ENCODE measurements around the gene KRTAP9-4.
"Not testable (repeated sequence)": the region's sequence is repeated elsewhere in the genome, so short reads cannot be mapped to it uniquely, and the experiment has no call there.

The KRTAP9-4 gene

GRCh38 chr17:41267711-41268110 is 18.2 kb downstream of the KRTAP9-4 start:
- no peak for DNase-seq

DNA sequence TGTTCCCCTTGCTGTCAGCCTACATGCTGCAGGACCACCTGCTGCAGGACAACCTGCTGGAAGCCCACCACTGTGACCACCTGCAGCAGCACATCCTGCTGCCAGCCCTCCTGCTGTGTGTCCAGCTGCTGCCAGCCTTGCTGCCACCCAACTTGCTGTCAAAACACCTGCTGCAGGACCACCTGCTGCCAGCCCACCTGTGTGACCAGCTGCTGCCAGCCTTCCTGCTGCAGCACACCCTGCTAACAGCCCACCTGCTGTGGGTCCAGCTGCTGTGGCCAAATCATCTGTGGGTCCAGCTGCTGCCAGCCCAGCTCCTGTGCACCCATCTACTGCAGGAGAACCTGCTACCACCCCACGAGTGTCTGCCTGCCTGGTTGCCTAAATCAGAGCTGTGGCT is 21.8 kb downstream of the KRTAP9-4 start:
- not testable (repeated sequence) for DNase-seq

- DNase-seq = no peak
Observed at GRCh38 chr17:41271858-41272257, 22.4 kb downstream of the KRTAP9-4 start.

- DNase-seq = not testable (repeated sequence)
Observed at GRCh38 chr17:41275648-41276190, 26.2 kb downstream of the KRTAP9-4 start, which contains the start of gene KRTAP9-7. TSS of gene KRTAP9-7 (plus strand) at chr17:41275698. CDS start at chr17:41275698, 0 bp downstream.

DNA sequence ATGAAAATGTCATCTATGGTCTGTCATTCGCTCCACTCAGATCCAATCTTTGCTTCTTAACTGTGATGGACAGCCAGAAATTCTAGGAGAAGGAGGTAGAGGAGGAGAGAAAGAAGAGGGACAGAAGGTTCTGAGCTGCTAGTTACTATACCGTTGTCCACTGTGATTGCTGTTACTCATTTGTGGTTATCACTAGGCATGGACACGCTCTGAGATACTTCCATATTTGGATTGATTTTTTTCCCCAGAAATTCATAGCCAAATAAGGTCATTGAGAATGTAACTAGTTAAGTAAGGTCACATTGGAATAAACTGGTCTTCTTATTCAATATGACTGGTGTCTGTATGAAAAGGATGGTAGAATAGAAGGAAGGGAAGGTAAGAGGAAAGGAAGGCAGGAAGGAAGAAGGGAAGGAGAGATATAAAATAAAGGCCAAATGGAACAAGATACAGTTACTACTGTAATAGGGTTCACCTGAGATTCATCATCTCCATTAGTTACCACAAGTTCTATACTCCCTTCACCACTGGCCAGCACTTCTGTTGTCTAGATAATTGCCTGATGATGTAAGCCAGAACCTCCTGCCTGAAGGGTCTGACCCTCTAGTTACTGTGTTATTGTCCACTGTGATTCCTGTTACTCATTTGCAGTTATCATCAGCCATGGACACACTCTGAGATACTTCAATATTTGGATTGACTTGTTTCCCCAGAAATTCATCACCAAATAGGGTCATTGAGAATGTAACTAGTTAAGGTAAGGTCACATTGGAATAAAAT is 28.9 kb downstream of the KRTAP9-4 start:
- DNase-seq = no peak

DNA sequence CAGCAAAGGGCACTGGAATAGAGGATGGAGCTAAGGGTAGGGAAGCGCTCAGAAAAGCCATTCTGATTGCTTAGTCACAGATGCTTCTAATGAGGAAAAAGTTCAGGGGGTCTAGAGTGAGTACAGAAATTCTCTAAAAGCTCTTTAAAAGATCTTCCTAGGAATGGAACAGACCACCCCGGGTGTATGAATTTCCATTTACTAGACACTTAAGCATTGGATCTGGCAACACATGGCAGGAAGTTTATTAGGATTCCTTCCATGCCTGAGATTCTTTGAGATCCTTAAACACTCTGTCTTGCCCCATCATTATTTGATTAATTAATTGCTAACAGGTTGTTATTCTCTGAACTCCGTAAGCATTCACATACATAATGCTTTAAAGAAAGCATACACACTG is 34.6 kb downstream of the KRTAP9-4 start:
- DNase-seq = no peak

GRCh38 chr17:41284546-41284945 is 35.1 kb downstream of the KRTAP9-4 start:
- DNase-seq = no peak

DNA sequence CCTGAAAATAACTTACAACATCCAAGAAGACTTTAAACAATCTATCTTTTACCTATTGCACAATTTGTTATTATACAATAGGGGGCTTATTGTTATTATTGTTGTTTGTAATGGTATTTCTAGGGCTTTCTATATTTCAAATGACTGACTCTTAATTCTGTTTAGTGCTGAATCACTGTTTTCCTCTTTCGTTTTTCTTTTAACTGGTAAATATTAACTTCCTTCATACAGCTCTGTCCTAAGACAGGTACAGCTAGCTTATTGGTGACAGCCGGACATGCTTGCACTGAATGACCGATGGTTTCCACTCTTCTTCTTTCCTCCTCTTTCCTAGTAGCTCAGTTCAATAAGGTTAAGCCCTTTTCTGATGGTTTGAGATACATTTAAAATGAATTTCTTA is 37.6 kb downstream of the KRTAP9-4 start:
- DNase-seq = no peak

- no peak for DNase-seq
Observed at GRCh38 chr17:41294016-41294415, 44.5 kb downstream of the KRTAP9-4 start.

DNA sequence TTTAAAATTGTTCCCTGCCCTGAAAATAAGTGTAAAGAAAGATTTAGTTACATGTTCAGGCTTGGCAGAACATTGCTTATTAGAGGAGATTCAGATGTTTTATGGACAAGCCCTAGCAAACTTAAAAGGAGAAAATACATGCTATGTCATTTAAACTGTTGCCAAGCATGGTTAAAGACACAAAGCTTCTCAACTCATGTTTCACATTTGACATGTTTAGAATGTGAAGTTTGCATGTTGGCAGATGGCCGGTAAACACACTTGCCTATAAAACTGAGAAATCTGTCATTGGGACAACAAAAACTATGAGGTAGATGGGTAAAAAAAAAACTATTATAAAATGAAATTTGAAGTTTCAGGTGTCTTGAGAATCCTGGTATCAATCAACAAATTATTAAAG is 47.4 kb downstream of the KRTAP9-4 start:
- DNase-seq = no peak

DNA sequence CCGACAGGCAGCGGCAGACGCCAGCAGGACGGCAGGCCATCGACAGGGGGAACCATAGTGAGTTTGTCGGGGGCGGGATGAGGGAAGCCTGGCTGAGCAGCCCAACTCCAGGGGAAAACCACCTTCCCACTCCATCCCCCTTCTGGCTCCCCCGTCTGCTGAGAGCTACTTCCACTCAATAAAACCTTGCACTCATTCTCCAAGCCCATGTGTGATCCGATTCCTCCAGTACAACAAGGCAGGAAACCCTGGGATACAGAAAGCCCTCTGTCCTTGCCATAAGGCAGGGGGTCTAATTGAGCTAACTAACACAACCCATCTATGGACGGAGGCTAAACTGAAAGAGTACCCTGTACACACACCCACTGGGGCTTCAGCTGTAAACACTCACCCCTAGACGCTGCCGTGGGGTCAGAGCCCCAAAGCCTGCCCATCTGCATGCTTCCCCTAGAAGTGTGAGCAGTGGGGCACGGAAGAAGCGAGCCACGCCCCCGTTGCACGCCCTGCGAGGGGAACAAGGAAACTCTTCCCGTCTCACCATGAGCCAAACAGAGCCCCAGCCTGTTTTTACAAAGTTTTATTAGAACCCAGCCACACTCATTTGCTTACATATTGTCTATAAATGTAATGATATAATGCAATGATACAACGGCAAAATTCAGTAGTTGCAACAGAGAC is 49.1 kb downstream of the KRTAP9-4 start:
- no peak for DNase-seq

Data from activated T-cell treated with anti-CD3 and anti-CD28 coated beads, Interleukin-2, amount 50 U/mL, for 48 hours (primary cell).